ENCODE data around the gene RPGR. TPM values are rescaled to one million over a fixed set of nuclear protein-coding genes. Genes with fewer than 3 reads are reported as not detected.

Gene RPGR
- total and polyA plus RNA-seq, 8 donors: 4.2 to 14.7 (median 5.1) TPM

DNA sequence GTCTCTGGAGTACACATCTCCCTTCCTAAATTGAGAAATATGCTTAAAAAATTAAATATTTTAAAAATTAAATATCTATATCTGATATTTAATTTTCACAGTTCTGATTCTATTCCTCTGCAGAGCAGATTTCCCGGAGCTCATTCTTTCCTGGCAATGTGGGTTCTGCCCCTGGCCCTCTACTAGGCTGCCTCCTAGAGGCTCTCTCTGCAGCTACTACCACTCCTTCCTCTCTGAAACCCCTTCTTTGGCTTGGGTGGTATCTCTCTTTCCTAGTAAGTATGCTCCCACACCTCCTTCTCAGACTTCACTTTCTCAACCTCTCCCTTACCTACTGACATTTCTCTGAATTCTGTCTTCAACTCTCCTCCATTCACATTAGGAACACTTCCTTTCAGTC is 45.3 kb downstream of the RPGR start:
- intact Hi-C loops (cut with DNase I): no loop called here
- no peaks in the 10 kb centered on the region for H3K9me3 ChIP-seq
- DNase-seq: no peak
- TF ChIP-seq, protein P1, sequence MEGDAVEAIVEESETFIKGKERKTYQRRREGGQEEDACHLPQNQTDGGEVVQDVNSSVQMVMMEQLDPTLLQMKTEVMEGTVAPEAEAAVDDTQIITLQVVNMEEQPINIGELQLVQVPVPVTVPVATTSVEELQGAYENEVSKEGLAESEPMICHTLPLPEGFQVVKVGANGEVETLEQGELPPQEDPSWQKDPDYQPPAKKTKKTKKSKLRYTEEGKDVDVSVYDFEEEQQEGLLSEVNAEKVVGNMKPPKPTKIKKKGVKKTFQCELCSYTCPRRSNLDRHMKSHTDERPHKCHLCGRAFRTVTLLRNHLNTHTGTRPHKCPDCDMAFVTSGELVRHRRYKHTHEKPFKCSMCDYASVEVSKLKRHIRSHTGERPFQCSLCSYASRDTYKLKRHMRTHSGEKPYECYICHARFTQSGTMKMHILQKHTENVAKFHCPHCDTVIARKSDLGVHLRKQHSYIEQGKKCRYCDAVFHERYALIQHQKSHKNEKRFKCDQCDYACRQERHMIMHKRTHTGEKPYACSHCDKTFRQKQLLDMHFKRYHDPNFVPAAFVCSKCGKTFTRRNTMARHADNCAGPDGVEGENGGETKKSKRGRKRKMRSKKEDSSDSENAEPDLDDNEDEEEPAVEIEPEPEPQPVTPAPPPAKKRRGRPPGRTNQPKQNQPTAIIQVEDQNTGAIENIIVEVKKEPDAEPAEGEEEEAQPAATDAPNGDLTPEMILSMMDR (IDR thresholded peaks at IDR 0.05): no peak
- H3K27me3 ChIP-seq: no peaks in the 10 kb centered on the region
- FAIRE-seq: peak; percentile 20
- no peak overlapping the region for H3K27ac ChIP-seq
- 38 to 61% methylated on average over 1 of the region's 1 CpG for WGBS, 2 donors
- ATAC-seq: peak in 2 of 4 donors; percentile 34 to 56
- H3K36me3 ChIP-seq: no peaks in the 10 kb centered on the region
- H3K4me3 ChIP-seq: no peak overlapping the region
- H3K4me1 ChIP-seq: no peaks in the 10 kb centered on the region

DNA sequence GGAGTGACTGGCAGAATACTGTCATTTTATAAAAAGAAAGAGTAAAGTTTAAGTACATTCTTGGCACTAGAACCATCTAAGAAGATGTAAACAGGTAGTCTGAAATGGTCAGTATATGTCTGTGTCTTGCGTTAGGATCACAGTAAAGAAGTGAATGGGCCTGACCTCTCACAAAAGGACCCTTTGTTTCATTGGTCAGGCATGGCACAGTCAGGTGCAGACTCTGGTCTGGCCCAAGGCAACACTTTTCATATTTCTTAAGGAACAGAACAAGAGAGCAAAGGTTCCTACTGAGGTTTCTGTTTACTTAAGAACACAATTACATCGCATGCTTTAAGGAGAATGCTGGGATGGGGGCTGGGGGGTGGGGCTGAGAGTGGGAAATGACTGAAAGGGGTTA is 48.1 kb downstream of the RPGR start:
- Histone ChIP-seq H3K36me3 (no peaks in the 10 kb centered on the region), H3K9me3 (no peaks in the 10 kb centered on the region), H3K27ac (no peak overlapping the region), H3K4me1 (no peaks in the 10 kb centered on the region), H3K4me3 (no peak overlapping the region), H3K27me3 (no peaks in the 10 kb centered on the region)
- WGBS, 2 donors: 47 to 82% methylated on average over 2 of the region's 2 CpGs
- intact Hi-C loops (cut with DNase I): no loop called here
- TF ChIP-seq, protein P1 (IDR thresholded peaks at IDR 0.05): no peak
- DNase-seq (no peak), FAIRE-seq (no peak), ATAC-seq (no peak)

DNA sequence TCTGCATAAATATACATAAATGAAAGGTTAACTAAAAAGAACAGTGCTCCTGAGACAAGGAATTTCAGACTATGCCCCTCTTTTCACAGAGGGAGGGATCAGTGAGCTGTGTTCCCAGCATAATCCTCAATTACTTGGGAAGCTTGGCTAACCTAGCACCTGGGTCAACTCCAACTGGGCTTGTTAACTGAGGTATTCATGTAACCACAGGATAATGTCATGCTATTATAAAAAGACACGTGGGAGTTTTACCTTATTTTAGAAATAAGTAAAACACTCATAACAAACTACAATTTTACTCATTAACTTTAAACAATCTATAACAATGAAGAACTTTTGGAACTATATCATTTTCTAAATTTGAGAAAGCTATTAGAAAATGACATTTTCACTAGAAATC is 48.6 kb downstream of the RPGR start:
- intact Hi-C loops (cut with DNase I): no loop called here
- H3K4me3 ChIP-seq: no peak overlapping the region
- TF ChIP-seq, protein P1 (IDR thresholded peaks at IDR 0.05): no peak
- no peak for ATAC-seq
- no peaks in the 10 kb centered on the region for H3K27me3 ChIP-seq
- no peaks in the 10 kb centered on the region for H3K4me1 ChIP-seq
- FAIRE-seq: no peak
- H3K9me3 ChIP-seq: no peaks in the 10 kb centered on the region
- no peaks in the 10 kb centered on the region for H3K36me3 ChIP-seq
- DNase-seq: no peak
- no peak overlapping the region for H3K27ac ChIP-seq
- 41 to 58% methylated on average over 1 of the region's 1 CpG for WGBS, 2 donors

DNA sequence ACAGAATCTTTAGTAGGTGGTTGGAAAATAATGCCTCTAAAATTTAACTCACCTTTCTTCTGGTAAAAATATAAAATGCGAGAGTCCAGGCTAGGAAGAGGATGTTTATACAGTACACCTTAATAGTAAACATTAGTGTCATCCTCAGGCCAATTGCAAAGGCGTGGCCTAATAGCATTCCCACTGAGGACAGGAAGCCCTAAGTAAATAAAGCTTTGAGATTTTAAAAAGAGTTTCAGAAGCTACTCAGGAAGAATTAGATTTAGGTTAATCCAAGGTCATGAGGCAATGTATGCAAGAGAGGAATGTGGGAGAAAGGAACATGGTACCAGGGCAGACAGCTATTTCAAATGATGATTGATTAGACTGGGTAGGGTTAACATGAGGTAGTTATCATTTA is 49.5 kb downstream of the RPGR start:
- DNase-seq (no peak), ATAC-seq (no peak), FAIRE-seq (no peak)
- Histone ChIP-seq H3K4me3 (no peak overlapping the region), H3K4me1 (no peaks in the 10 kb centered on the region), H3K36me3 (no peaks in the 10 kb centered on the region), H3K27me3 (no peaks in the 10 kb centered on the region), H3K27ac (no peak overlapping the region), H3K9me3 (no peaks in the 10 kb centered on the region)
- intact Hi-C loops (cut with DNase I): no loop called here
- WGBS, 2 donors: 60 to 72% methylated on average over 2 of the region's 2 CpGs
- TF ChIP-seq, protein P1 (IDR thresholded peaks at IDR 0.05): no peak

DNA sequence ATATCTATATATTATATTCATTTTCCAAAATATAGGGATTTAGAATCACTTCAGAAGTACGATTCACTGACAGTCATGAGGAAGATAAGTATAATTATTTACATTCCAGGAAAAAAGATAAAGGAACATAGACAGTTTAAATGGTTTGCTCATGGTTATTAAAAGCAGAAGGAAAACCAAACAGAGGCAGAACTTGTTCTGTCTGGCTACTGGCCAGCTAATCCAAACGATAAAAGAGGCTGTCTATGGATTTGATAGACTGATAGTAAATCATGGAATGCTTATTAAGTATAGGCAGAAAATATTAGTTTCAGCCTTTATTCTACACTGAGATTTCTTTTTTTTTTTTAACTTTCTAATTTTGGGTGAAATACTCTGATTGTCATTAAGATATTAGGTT is 50.2 kb downstream of the RPGR start:
- Histone ChIP-seq H3K9me3 (no peaks in the 10 kb centered on the region), H3K36me3 (no peaks in the 10 kb centered on the region), H3K27ac (no peak overlapping the region), H3K27me3 (no peaks in the 10 kb centered on the region), H3K4me3 (no peak overlapping the region), H3K4me1 (no peaks in the 10 kb centered on the region)
- TF ChIP-seq, protein P1 (IDR thresholded peaks at IDR 0.05): no peak
- ATAC-seq: no peak
- FAIRE-seq: no peak
- DNase-seq: no peak
- WGBS, 2 donors: 3 to 5% methylated on average over 2 of the region's 2 CpGs
- intact Hi-C loops (cut with DNase I): no loop called here

All from pancreas (tissue), 10 donors.